Heart right ventricle (tissue), 16 donors: Measurements from ENCODE around the gene TRPM5. TPM values are rescaled to one million over a fixed set of nuclear protein-coding genes. Genes with fewer than 3 reads are reported as not detected.

Experiments
- ATAC-seq, 8 donors: fragments of 200-7000 bp; cut with Tn5 transposase; one replicate each; pipeline ENCODE4 v1.9.1; 2020; ENCODE audit warnings: mild to moderate bottlenecking in 8 of 8, moderate library complexity in 8 of 8, moderate number of reproducible peaks in 1 of 8
- DNase-seq, 2 donors: peaks; one replicate each; pipeline ENCODE4 v3.0.0-alpha.2; 2020
- H3K27ac ChIP-seq, 10 donors: fragments of 200-600 bp; sonication (generic) in 2 of 10; one replicate each; pipeline versions ENCODE4 v1.5.0 to v1.8.0; 2020 to 2022; ENCODE audit warnings: mild to moderate bottlenecking in 3 of 10
- H3K27me3 ChIP-seq, 7 donors: fragments of 200-600 bp; one replicate each; pipeline ENCODE4 v1.8.0; 2021 to 2022; ENCODE audit warnings: mild to moderate bottlenecking in 2 of 7
- H3K36me3 ChIP-seq, 9 donors: fragments of 200-600 bp; sonication (generic) in 1 of 9; one replicate each; pipeline versions ENCODE4 v1.5.0 to v1.8.0; 2020 to 2022; ENCODE audit warnings: mild to moderate bottlenecking in 2 of 9
- H3K4me1 ChIP-seq, 9 donors: fragments of 200-600 bp; sonication (generic) in 1 of 9; one replicate each; pipeline versions ENCODE4 v1.5.0 to v1.8.0; 2020 to 2022; ENCODE audit warnings: mild to moderate bottlenecking in 4 of 9
- H3K4me3 ChIP-seq, 10 donors: fragments of 200-600 bp; sonication (generic) in 2 of 10; one replicate each; pipeline versions ENCODE4 v1.5.0 to v1.8.0; 2020 to 2022; ENCODE audit warnings: mild to moderate bottlenecking in 7 of 10, moderate library complexity in 2 of 10
- H3K9me3 ChIP-seq, 11 donors: fragments of 200-600 bp in 10 of 11; sonication (generic) in 2 of 11; one replicate each; pipeline versions ENCODE4 v1.5.0 to v1.8.0; 2013 to 2022; ENCODE audit warnings: mild to moderate bottlenecking in 2 of 11, control low read depth in 1 of 11, moderate library complexity in 1 of 11
- WGBS, 2 donors: extraction: QIAGEN DNeasy Blood & Tissue Kit; methylation state at CpG; one replicate each; pipeline ENCODE4 v1.1.7; 2013; ENCODE audit warnings: inconsistent platforms in 1 of 2; 5-methylcytosine and 5-hydroxymethylcytosine counted together
- intact Hi-C, 10 donors: fragments of 100-400 bp; cut with DNase I; formaldehyde crosslinking; loops; one replicate each; pipeline versions ENCODE4 v1.11.1 to v1.14.2; 2022
- polyA plus RNA-seq, 2 donors: library from polyadenylated mRNA; stranded (reverse); fragments of 200-250 nt; gene quantifications; one replicate each; pipeline ENCODE4 v1.2.3, GENCODE V29; 2013
- total RNA-seq, 10 donors: library from RNA; stranded (reverse); fragmentation: NEBNext Ultra II Directional in 3 of 10; extraction: Animal tissue kit (Norgen Biotek cat#: 25700) in 3 of 10; gene quantifications; one replicate each; pipeline versions ENCODE4 v1.2.1 to v1.2.4, GENCODE V29; 2021 to 2023
- TF ChIP-seq, protein P1 (sequence below), 9 donors: fragments of 200-600 bp; sonication (generic) in 2 of 9; IDR thresholded peaks; one replicate each; pipeline versions ENCODE4 v1.5.0 to v1.8.0; 2021 to 2022; ENCODE audit warnings: antibody characterized with exemption in 9 of 9, mild to moderate bottlenecking in 5 of 9, moderate library complexity in 1 of 9
- donor health status: Arrhythmogenic right ventricular cardiomyopathy.
- donor health status: ischemic (EF 13 %, LVEDD 7.1; RV severe dilation, severe dysfunction).
- donor health status: healthy with polysubstance abuse.
- donor health status: DM: no; HTN: yes; CAD: no.
- donor health status: DM: no; HTN: no; CAD: no.
- donor health status: ischemic (EF 25% LVEDD 6.9; RV normal size, moderate dysfunction).
- donor health status: ischemic (EF 25% LVEDD 5.7; RV mildly dilated, moderate dysfunction).
- donor health status: healthy.
- donor health status: DM: yes; HTN: yes; CAD: no.
- donor health status: Ischemic cardiomyopathy.
- donor health status: ischemic (EF 35%, LVEDD 5.7; RV mildly dilated, moderate dysfunction).
- donor health status: nonischemic (EF 11% LVEDD 7.7; RV severe dilation, severe dysfunction).
- donor health status: DM: yes; HTN: yes; CAD: no.
- donor health status: PGD.
- donor health status: ischemic (EF 29% LVEDD 5.4; RV normal size, mild dysfunction).
- donor health status: nonischemic (EF 23%, LVEDD 6.1; RV moderate dilation, normal function).

The TRPM5 gene
- total and polyA plus RNA-seq, 12 donors, result not detected

DNA sequence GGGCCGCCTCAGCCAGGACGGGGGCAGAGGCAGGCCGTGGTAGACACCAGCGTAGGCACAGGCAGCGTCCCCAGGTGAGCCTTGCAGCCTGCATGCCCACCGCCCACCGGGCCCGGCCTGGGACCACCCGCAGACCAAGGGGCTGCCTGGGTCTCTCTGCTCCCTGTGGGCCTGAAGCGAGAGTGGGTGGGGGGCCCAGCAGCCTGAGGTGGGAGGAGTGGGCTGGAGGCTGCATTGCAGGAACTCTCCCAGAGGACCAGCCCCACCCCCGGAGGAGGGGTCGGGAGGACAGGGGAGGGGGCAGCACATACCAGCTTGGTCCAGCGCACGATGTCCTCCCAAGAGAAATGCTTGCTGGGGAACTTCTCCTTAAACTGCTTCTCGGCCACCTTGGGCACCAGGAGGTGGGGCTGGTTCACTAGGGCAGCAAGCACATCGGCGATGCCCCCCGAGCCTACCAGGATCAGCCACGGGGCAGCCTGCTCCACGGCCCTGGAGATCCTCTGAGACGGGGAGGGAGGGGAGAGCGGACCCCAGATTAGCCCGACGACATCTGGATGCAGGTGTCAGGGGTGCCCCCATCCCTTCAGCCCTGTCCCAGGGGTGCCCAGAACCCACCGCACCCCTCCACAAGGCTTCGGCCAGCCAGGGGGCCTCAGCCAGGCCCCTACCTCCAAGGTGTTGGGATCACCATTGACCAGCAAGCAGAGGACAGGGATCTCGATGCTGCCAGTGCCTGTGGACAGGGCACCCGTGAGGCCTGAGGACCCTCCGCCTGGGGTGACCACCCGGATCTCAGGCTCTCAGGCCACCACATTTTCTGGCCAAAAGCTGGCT, 26.2 kb downstream of the TRPM5 start:
- intact Hi-C loops, result loop anchor here in 3 of 10 donors (2.0 to 5.0 kb wide), 3 partner anchors 111 to 231 kb away; no protein-coding TSS in a partner anchor
- H3K9me3 ChIP-seq, result no peaks in the 10 kb centered on the region
- H3K36me3 ChIP-seq, result no peaks in the 10 kb centered on the region
- DNase-seq (peak in 1 of 2 donors; percentile 11), ATAC-seq (no peak)
- H3K27ac ChIP-seq, result no peak overlapping the region
- H3K4me3 ChIP-seq, result no peak overlapping the region
- TF ChIP-seq, protein P1, sequence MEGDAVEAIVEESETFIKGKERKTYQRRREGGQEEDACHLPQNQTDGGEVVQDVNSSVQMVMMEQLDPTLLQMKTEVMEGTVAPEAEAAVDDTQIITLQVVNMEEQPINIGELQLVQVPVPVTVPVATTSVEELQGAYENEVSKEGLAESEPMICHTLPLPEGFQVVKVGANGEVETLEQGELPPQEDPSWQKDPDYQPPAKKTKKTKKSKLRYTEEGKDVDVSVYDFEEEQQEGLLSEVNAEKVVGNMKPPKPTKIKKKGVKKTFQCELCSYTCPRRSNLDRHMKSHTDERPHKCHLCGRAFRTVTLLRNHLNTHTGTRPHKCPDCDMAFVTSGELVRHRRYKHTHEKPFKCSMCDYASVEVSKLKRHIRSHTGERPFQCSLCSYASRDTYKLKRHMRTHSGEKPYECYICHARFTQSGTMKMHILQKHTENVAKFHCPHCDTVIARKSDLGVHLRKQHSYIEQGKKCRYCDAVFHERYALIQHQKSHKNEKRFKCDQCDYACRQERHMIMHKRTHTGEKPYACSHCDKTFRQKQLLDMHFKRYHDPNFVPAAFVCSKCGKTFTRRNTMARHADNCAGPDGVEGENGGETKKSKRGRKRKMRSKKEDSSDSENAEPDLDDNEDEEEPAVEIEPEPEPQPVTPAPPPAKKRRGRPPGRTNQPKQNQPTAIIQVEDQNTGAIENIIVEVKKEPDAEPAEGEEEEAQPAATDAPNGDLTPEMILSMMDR (IDR thresholded peaks at IDR 0.05), result no peak
- 81% methylated on average over 30 of the region's 30 CpGs for WGBS, 2 donors
- H3K27me3 ChIP-seq, result peaks cover 0 to 17% (median 6%) of the 10 kb centered on the region in 7 donors
- H3K4me1 ChIP-seq, result peaks cover 0 to 15% (median 9%) of the 10 kb centered on the region in 9 donors

DNA sequence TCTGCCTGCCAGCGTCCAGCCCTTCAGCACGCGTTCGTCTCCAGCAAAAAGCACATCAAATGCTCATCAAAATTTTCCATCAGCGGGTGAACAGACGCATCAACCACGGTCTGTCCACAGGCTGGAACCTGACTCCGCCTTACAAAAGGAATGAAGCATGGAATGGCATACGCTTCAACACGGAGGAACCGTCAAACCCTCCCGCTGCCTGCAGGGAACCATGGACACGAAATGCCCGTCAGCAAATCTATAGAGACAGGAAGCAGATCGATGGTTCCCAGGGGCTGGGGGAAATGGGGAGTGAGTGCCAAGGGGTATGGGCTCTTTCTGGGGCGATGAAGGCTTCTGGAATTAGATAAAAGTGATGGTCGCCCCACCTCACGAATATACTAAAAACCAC, 27.5 kb downstream of the TRPM5 start:
- ATAC-seq, result no peak
- no peak for DNase-seq
- Histone ChIP-seq H3K9me3 (no peaks in the 10 kb centered on the region), H3K4me3 (no peak overlapping the region), H3K36me3 (no peaks in the 10 kb centered on the region), H3K27me3 (peaks cover 0 to 10% (median 6%) of the 10 kb centered on the region in 7 donors), H3K4me1 (peaks cover 0 to 15% (median 9%) of the 10 kb centered on the region in 9 donors), H3K27ac (no peak overlapping the region)
- WGBS, 2 donors, result 77% methylated on average over 18 of the region's 18 CpGs
- TF ChIP-seq, protein P1 (IDR thresholded peaks at IDR 0.05), result no peak
- intact Hi-C loops, result loop anchor here in 1 of 10 donors (5.0 kb wide), 1 partner anchor 109 kb away; no protein-coding TSS in a partner anchor

DNA sequence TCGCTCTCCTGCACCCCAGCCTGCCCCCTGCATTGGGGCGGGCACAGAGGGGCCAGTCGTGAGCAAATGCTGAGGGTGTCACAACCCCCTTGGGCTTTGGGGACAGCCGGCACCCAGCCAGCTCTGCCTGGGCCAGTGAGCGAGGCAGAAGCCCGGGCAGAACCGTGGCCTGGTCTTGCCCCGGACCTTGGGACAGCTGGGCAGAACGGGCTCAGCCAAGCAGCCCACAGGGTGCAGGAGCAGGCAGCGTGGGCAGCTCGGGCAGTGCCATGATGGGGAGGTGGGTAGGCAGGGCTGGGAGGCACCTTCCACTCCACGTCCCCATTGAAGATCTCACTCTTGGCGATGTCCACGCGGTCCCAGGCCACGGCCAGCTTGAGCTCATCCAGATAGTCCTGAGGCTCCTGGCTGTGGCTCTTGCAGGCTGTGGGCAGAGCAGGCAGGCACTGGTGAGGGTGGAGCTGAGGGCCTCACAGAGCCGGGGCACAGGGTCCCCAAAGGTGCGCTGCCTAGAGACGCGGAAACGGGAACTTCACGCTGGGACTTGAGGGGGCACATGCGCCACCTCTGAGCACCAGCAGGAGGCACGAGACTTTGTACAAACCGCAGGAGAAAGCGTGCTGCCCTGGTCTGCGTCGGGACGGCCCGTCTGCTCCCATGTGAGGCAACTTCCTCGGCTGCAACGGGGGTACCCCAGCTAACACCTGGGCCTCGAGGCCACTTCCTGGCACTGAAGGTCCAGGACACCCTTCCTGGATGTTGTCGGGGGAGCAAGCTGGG, 28.5 kb downstream of the TRPM5 start:
- Histone ChIP-seq H3K4me3 (no peak overlapping the region), H3K9me3 (no peaks in the 10 kb centered on the region), H3K4me1 (peaks cover 0 to 13% (median 7%) of the 10 kb centered on the region in 9 donors), H3K36me3 (no peaks in the 10 kb centered on the region), H3K27me3 (peaks cover 0 to under 1% (median under 1%) of the 10 kb centered on the region in 7 donors), H3K27ac (no peak overlapping the region)
- 79 to 87% methylated on average over 34 of the region's 34 CpGs for WGBS, 2 donors
- intact Hi-C loops, result loop anchor here in 1 of 10 donors (5.0 kb wide), 1 partner anchor 108 kb away; no protein-coding TSS in a partner anchor
- ATAC-seq (no peak), DNase-seq (peak in 1 of 2 donors; percentile 9)
- TF ChIP-seq, protein P1 (IDR thresholded peaks at IDR 0.05), result no peak

DNA sequence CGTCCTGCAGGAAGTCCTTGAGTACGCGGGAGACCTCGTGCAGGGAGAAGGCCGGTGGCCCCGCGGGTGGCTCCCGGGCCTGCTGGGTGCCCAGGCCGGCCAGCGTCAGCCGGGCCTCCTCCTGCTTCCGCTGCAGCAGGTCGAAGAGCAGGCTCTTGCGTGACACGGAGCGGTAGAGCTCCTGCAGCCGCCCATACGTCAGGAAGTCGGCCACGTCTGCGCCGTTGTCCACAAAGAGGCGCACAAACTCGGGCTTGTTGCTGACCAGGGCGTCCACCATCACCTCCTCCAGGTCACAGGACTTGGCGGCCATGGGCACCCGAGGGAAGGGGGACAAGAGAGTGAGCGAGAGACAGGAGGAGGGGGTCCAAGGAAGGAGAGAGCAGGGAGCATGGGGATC, 29.1 kb downstream of the TRPM5 start:
- Histone ChIP-seq H3K36me3 (no peaks in the 10 kb centered on the region), H3K4me1 (peaks cover 0 to 7% (median 3%) of the 10 kb centered on the region in 9 donors), H3K27me3 (no peaks in the 10 kb centered on the region), H3K27ac (no peak overlapping the region), H3K9me3 (no peaks in the 10 kb centered on the region), H3K4me3 (no peak overlapping the region)
- peak in 1 of 2 donors; percentile 6 for DNase-seq
- 85 to 88% methylated on average over 28 of the region's 28 CpGs for WGBS, 2 donors
- ATAC-seq, result no peak
- TF ChIP-seq, protein P1 (IDR thresholded peaks at IDR 0.05), result no peak
- intact Hi-C loops, result loop anchor here in 1 of 10 donors (5.0 kb wide), 1 partner anchor 108 kb away; no protein-coding TSS in a partner anchor
